ENCODE results near the gene IFRD2.
A peak's percentile ranks its signal among the peaks of the same experiment; 100 is the strongest.

The IFRD2 gene

DNA sequence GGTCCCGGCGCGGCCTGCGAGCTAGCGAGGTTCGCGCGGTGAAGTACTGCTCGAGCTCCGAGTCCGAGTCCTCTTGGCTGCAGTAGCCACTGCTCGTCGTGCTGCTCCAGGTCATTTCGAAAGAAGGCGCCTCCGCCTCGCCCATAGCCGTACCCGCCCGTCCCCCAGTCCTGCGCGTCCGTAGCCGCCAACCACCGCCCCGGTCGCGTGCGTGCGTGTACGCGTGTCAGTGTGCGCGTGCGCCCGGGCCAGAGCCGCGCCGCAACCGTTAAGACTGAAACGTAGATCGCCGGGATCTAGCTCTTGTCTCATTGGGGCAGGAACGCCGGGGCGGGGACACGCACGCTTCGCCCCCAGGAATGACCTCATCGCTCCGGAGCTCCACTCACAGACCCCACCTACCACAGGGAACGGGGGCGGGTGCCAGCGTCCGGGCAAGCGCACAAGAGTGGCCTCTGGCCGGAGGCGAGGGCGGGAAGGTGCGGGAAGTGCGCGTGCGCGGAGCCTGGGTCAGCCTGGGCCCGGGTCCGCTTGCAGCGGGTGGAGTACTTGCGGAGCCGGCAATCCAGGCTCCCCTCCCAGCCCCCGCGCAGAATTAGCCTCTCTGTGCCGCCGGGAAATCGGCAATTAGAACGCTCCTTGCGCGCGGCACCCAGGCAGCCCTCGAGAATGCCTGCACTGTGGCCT, 45.1 kb upstream of the IFRD2 start:
- TF ChIP-seq, protein P1, sequence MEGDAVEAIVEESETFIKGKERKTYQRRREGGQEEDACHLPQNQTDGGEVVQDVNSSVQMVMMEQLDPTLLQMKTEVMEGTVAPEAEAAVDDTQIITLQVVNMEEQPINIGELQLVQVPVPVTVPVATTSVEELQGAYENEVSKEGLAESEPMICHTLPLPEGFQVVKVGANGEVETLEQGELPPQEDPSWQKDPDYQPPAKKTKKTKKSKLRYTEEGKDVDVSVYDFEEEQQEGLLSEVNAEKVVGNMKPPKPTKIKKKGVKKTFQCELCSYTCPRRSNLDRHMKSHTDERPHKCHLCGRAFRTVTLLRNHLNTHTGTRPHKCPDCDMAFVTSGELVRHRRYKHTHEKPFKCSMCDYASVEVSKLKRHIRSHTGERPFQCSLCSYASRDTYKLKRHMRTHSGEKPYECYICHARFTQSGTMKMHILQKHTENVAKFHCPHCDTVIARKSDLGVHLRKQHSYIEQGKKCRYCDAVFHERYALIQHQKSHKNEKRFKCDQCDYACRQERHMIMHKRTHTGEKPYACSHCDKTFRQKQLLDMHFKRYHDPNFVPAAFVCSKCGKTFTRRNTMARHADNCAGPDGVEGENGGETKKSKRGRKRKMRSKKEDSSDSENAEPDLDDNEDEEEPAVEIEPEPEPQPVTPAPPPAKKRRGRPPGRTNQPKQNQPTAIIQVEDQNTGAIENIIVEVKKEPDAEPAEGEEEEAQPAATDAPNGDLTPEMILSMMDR (conservative IDR thresholded peaks at IDR 0.05; ENCODE audit: low read depth, low read length): no peak
- DNase-seq (ENCODE audit: low read depth): peak; percentile 100
- H3K4me3 ChIP-seq (ENCODE audit: low read depth, low read length): peak overlapping the region; percentile 87

DNA sequence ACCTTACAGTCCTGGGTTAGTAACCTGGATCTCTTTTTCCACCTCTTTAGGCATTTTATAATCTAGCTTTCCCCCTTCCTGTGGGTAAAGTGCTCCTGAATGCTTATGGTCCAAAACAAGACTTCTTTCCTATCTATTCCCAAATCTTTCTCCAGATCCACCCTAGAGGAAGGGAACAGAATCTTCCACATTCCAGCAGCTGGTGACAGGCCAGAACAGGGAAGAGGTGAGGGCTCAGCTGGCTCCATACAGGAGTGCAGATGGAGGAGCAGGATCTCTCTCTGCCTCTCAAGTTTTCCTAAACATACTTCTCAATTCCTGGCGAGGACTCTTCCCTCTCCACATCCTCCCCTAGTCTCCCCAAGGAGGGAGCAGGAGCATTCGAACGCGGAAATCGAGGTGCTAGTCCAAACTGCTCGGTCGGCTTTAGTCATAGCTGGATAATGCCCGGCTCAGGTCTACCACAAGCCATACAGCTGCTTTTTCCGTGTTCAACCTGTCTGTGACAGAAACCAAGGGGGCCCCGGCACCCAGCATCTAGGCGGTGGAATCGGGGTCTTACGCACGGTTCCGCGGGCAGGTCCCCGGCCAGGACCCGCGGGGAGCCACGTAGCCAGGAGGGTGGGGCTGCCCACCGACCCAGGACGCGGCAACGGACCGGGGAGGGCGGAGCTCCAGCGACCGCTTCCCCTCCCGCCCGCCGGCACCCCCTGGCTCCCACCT, 44.4 kb upstream of the IFRD2 start:
- H3K4me3 ChIP-seq (ENCODE audit: low read depth, low read length): peak overlapping the region; percentile 87
- TF ChIP-seq, protein P1 (conservative IDR thresholded peaks at IDR 0.05; ENCODE audit: low read depth, low read length): no peak
- DNase-seq (ENCODE audit: low read depth): peak; percentile 44

DNA sequence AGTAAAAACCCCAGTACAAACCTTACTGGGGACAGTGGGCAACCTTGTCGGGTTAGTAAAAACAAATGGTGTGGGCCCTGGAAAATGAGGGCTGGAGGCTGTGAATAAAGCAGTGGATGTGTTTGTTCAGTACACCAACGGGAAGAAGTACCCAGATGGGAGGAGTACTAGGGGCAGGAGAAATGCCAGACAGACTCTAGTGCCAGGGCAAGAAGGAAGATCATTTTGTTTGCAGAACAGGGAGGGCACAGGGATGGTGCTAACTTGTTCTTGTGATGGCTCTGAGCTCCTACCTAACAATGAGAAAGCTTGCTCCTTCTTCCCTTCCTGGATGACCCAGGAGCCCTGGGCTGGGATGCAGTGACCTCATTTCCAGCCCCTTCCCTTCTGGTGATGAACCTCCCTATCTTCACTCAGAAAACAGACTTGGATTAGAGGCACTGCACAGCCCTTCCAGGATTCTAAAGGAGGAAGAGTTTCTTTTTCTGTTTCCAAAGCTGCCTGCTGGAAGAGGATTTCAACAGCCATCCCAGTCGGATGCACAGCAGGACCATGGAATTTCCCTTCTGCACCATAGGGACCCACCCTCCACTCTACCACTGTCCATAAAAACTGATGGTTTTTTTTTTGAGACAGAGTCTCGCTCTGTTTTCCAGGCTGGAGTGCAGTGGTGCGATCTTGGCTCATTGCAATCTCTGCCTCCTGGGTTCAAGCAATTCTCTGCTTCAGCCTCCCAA, 42.3 kb upstream of the IFRD2 start:
- DNase-seq (ENCODE audit: low read depth): no peak
- H3K4me3 ChIP-seq (ENCODE audit: low read depth, low read length): no peak overlapping the region
- TF ChIP-seq, protein P1 (conservative IDR thresholded peaks at IDR 0.05; ENCODE audit: low read depth, low read length): no peak

DNA sequence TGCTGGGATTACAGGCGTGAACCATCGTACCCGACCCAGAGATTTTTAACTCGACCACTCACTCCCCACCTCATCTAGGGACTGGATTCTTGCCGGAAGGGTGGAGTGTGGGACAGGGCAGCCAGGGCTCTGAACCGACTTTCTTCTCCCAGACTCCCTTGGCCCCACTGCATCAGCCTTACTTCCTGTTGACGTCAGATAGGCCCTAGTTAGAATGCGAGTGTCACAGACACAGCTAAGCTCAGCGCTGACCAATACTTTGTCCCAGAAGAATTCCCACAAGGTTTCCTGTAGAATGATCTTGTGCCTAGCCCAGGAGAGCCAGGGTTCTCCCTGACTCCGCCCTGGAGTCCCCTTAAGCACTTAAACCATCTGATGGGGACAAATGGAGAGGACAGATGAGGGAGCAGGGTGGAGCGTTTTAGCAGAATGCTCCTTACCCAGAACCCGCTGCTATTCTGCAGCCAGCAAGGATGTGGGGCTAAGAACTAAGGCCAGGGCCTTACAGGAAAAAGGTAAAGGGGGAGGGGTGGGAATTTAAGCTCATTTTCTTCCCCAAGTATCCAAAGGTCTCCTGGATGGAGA, 41.6 kb upstream of the IFRD2 start:
- peak; percentile 86 for DNase-seq (ENCODE audit: low read depth)
- TF ChIP-seq, protein P1 (conservative IDR thresholded peaks at IDR 0.05; ENCODE audit: low read depth, low read length): no peak
- no peak overlapping the region for H3K4me3 ChIP-seq (ENCODE audit: low read depth, low read length)

DNA sequence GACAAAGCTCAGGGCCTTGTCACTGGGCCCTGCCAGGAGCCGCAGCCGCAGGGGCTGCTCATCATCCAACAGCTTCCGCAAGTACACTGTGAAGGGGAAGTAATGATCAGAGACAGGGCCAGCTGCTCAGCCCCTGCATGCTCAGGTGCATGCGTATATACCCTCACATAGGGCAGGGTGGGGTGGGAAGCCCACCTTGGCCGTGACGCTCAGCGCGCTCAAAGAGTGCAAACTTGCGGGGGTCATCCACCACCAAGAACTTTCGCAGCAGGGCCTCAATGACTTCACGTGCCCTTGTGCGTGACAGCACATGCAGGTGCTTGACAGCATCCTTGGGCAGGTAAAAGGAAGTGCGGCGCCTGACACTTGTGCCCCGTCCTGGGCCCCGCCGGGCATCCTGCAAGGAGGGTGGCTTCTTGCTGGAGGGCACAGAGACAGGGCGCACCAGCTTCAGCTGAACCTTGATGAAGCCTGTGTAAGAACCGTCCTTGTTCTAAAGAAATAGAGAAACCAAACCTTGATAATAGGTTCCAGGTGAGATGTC, 39.2 kb upstream of the IFRD2 start:
- TF ChIP-seq, protein P1 (conservative IDR thresholded peaks at IDR 0.05; ENCODE audit: low read depth, low read length): no peak
- no peak overlapping the region for H3K4me3 ChIP-seq (ENCODE audit: low read depth, low read length)
- DNase-seq (ENCODE audit: low read depth): no peak

DNA sequence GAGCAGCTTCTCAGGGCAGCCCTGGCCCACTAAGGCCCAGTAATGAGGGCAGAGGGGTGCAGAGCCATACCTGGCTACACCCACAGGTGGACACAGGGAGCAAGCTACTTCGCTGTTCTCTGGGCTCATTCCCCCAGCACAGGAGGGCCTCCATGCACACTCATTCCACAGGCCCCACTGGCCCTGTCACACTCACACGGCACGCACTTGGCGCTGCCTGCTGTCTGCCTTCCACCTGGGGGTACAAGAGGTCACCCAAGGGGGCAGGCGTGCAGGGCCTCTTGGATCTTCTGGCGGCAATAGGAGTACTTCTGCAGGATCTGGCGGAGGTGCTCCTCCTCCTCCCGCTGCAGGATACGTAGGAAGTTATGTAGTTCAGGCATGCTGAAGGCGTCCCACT, 38.1 kb upstream of the IFRD2 start:
- no peak overlapping the region for H3K4me3 ChIP-seq (ENCODE audit: low read depth, low read length)
- TF ChIP-seq, protein P1 (conservative IDR thresholded peaks at IDR 0.05; ENCODE audit: low read depth, low read length): no peak
- DNase-seq (ENCODE audit: low read depth): no peak
